ENCODE data around the gene MICAL3. TPM values are rescaled to one million over a fixed set of nuclear protein-coding genes. Genes with fewer than 3 reads are reported as not detected.

The MICAL3 gene
- total and polyA plus RNA-seq, 9 of the 15 experiments (the other 6 are each of a cell fraction or from before 2014, with no cell fraction given) = 0.53 to 32.1 (median 12.3) TPM

DNA sequence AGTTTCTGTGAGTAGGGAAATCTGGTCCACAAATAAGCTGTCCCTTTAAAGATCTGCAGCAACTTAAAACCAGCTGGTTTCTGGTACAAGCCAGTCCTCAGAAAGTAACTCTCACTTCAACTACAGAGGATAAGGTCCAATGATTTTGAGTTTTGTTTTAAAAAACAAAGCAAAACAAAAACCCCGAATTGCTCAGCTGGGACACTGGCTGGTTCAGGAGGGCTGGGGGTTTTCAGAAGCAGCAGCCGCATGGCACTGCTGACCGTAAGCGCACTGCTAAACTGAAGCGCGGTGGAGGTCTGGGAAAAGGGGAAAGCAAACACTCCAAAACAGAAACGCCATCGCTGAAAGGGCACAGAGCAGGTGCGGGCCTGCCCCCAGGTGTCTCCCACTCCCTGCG is 59.7 kb downstream of the MICAL3 start:
- BruUV-seq (replicated peaks) = no TSS peak
- WGBS (ENCODE audit: insufficient coverage, low coverage, missing lambda C conversion rate) = 84% methylated on average over 10 of the region's 10 CpGs
- no peak overlapping the region for H3K27ac ChIP-seq (ENCODE audit: extremely low read depth, low read depth, low read length)

More for the DNA sequence above, 59.7 kb downstream of the MICAL3 start:
- no peak for DNase-seq (ENCODE audit: extremely low read depth in 1 of 4, low spot score in 3 of 4)
- H3K27me3 ChIP-seq (ENCODE audit: control insufficient read depth in 2 of 2, insufficient read depth in 2 of 2, low read length in 2 of 2) = no peaks in the 10 kb centered on the region
- no peak for ATAC-seq
- H3K4me2 ChIP-seq (ENCODE audit: insufficient read depth, low read length) = no peak overlapping the region
- peaks cover 11 to 16% of the 10 kb centered on the region in 2 experiments; a peak in 4 of 5 replicates for H3K4me1 ChIP-seq (replicated peaks in 1 of 2; ENCODE audit: control insufficient read depth in 2 of 2, insufficient read depth in 2 of 2, low read length in 2 of 2)
- in situ Hi-C loops (cut with MboI) (no loop called here), intact Hi-C loops (cut with micrococcal nuclease) (no loop called here)
- ChIA-PET CTCF (ENCODE audit: low intra/inter-chr PET ratio) (no interaction called here), POLR2A (interaction anchor here (0.7 to 2.3 kb wide), 5 partner anchors 10 to 34 kb away, joined by 3 to 11 read pairs (median 4); no protein-coding TSS in a partner anchor)
- FAIRE-seq = no peak
- H3K9me1 ChIP-seq (ENCODE audit: control insufficient read depth, insufficient read depth, low read length) = no peaks in the 10 kb centered on the region
- H3K4me3 ChIP-seq = no peak overlapping the region
- H3K9ac ChIP-seq (ENCODE audit: insufficient read depth in 1 of 2, low read depth in 2 of 2, low read length in 2 of 2) = no peak overlapping the region
- no peak overlapping the region for H2AFZ ChIP-seq (ENCODE audit: low read depth, low read length)
- peaks cover 37% of the 10 kb centered on the region; the same call in 1 of the 2 replicates for H4K20me1 ChIP-seq (replicated peaks; ENCODE audit: control insufficient read depth, insufficient read depth, low read length)
- no peaks in the 10 kb centered on the region for H3K9me3 ChIP-seq (replicated peaks; ENCODE audit: control insufficient read depth, insufficient read depth, low read depth, low read length)
- peaks cover 23% of the 10 kb centered on the region for H3K79me2 ChIP-seq (ENCODE audit: control insufficient read depth, insufficient read depth, low read length)
- TF ChIP-seq ATF1 (CRISPR knock-in tag; IDR thresholded peaks at IDR 0.05) (no peak), ATF1 (tag; IDR thresholded peaks at IDR 0.05) (no peak), MIER1 (IDR thresholded peaks at IDR 0.05; ENCODE audit: low read depth) (no peak), CC2D1A (IDR thresholded peaks at IDR 0.05) (no peak), HMG20A (CRISPR knock-in tag; conservative IDR thresholded peaks at IDR 0.05) (no peak), ZNF436 (CRISPR knock-in tag; IDR thresholded peaks at IDR 0.05) (no peak), HSF4 (CRISPR knock-in tag; IDR thresholded peaks at IDR 0.05; ENCODE audit: borderline replicate concordance) (no peak), BDP1 (IDR thresholded peaks at IDR 0.05; ENCODE audit: insufficient read depth, insufficient read length) (no peak), KDM1A (IDR thresholded peaks at IDR 0.05) (no peak), SRSF3 (IDR thresholded peaks at IDR 0.05; ENCODE audit: insufficient read depth, low read length) (no peak)
- TF ChIP-seq, protein P1, sequence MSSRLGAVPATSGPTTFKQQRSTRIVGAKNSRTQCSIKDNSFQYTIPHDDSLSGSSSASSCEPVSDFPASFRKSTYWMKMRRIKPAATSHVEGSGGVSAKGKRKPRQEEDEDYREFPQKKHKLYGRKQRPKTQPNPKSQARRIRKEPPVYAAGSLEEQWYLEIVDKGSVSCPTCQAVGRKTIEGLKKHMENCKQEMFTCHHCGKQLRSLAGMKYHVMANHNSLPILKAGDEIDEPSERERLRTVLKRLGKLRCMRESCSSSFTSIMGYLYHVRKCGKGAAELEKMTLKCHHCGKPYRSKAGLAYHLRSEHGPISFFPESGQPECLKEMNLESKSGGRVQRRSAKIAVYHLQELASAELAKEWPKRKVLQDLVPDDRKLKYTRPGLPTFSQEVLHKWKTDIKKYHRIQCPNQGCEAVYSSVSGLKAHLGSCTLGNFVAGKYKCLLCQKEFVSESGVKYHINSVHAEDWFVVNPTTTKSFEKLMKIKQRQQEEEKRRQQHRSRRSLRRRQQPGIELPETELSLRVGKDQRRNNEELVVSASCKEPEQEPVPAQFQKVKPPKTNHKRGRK (tag; IDR thresholded peaks at IDR 0.05) = no peak
- H3K36me3 ChIP-seq (ENCODE audit: control insufficient read depth, insufficient read depth, low read length) = no peaks in the 10 kb centered on the region

Data from K562 (cell line).